SK-N-SH (cell line): ENCODE results near the gene TECPR2. TPM values are rescaled to one million over a fixed set of nuclear protein-coding genes. Genes with fewer than 3 reads are reported as not detected.
"Not testable (repeated sequence)": the region's sequence is repeated elsewhere in the genome, so short reads cannot be mapped to it uniquely, and the experiment has no call there.

ENCODE experiments used
- CTCF ChIA-PET: fragments of 300-600, 350-600 bp; formaldehyde crosslinking; extraction: SDS; loops from one replicate; lab custom pipeline; 2021; lab: Yijun Ruan, JAX
- POLR2A ChIA-PET: fragments of 350-600 bp; sonication (Branson Sonifier 250); formaldehyde crosslinking; extraction: SDS; loops from one replicate; lab custom pipeline; 2020; ENCODE audit warnings: antibody characterized with exemption, inconsistent platforms; lab: Yijun Ruan, JAX
- DNase-seq: peaks from one replicate; pipeline ENCODE4 v3.0.0; 2012
- H2AFZ ChIP-seq: fragments of 200-600 bp; sonication (generic); 2 replicates; pipeline ENCODE4 v1.8.1; 2016; ENCODE audit warnings: antibody characterized with exemption, mild to moderate bottlenecking, low read depth
- H3F3A ChIP-seq: fragments of 200-600 bp; sonication (generic); replicated peaks from 2 replicates; pipeline ENCODE3; 2016; ENCODE audit warnings: antibody characterized with exemption, mild to moderate bottlenecking; ENCODE audit not compliant: insufficient read depth
- H3K27ac ChIP-seq, 2 experiments: fragments of 200-500 bp in 1 of 2; fragments of 200-600 bp in 1 of 2; sonication (Bioruptor generic) in 1 of 2; sonication (generic), shearing (Covaris generic) in 1 of 2; 2 replicates each; pipeline versions ENCODE4 v1.5.1 to v1.6.1; 2014 to 2016; ENCODE audit warnings: low read depth in 2 of 2, inconsistent platforms in 1 of 2, low read length in 1 of 2, mild to moderate bottlenecking in 1 of 2, mixed read lengths in 1 of 2
- H3K27me3 ChIP-seq: fragments of 200-600 bp; sonication (generic), shearing (Covaris generic); 2 replicates; pipeline ENCODE4 v1.6.1; 2016; ENCODE audit warnings: mixed run types; ENCODE audit not compliant: insufficient read depth
- H3K36me3 ChIP-seq, 2 experiments: fragments of 200-500 bp in 1 of 2; fragments of 200-600 bp in 1 of 2; sonication (Bioruptor generic) in 1 of 2; sonication (generic) in 1 of 2; replicated peaks in 1 of 2; 2 replicates each; pipeline versions ENCODE3 to v1.5.1; 2014 to 2016; ENCODE audit warnings: low read length in 1 of 2, mild to moderate bottlenecking in 1 of 2; ENCODE audit not compliant: insufficient read depth in 2 of 2, control insufficient read depth in 1 of 2
- H3K4me1 ChIP-seq, 2 experiments: fragments of 200-500 bp in 1 of 2; fragments of 200-600 bp in 1 of 2; sonication (Bioruptor generic) in 1 of 2; sonication (generic), shearing (Covaris generic) in 1 of 2; 2 replicates each; pipeline versions ENCODE4 v1.5.1 to v1.6.1; 2014 to 2016; ENCODE audit warnings: low read depth in 1 of 2, low read length in 1 of 2, mixed run types in 1 of 2; ENCODE audit not compliant: insufficient read depth in 2 of 2, control insufficient read depth in 1 of 2
- H3K4me2 ChIP-seq: fragments of 200-600 bp; sonication (generic), shearing (Covaris generic); 2 replicates; pipeline ENCODE4 v1.6.1; 2017; ENCODE audit warnings: mixed run types
- H3K4me3 ChIP-seq, 2 experiments: fragments of 200-500 bp in 1 of 2; fragments of 200-600 bp in 1 of 2; sonication (Bioruptor generic) in 1 of 2; sonication (generic), shearing (Covaris generic) in 1 of 2; 2 replicates each; pipeline versions ENCODE4 v1.5.1 to v1.8.1; 2014 to 2016; ENCODE audit warnings: low read depth in 2 of 2, inconsistent platforms in 1 of 2, low read length in 1 of 2, mild to moderate bottlenecking in 1 of 2, mixed read lengths in 1 of 2, moderate library complexity in 1 of 2
- H3K79me2 ChIP-seq: fragments of 200-600 bp; sonication (generic); 2 replicates; pipeline ENCODE4 v1.8.1; 2017; ENCODE audit warnings: mild to moderate bottlenecking; ENCODE audit not compliant: insufficient read depth
- H3K9ac ChIP-seq: fragments of 200-600 bp; sonication (generic); 2 replicates; pipeline ENCODE4 v1.6.1; 2017; ENCODE audit warnings: mixed run types
- H3K9me2 ChIP-seq: fragments of 200-600 bp; sonication (generic); 2 replicates; pipeline ENCODE4 v1.6.1; 2017; ENCODE audit warnings: mixed run types
- H3K9me3 ChIP-seq: fragments of 200-600 bp; sonication (generic); 2 replicates; pipeline ENCODE4 v1.6.1; 2017; ENCODE audit warnings: mixed run types, mild to moderate bottlenecking, moderate library complexity
- H4K20me1 ChIP-seq: fragments of 200-600 bp; sonication (generic); 2 replicates; pipeline ENCODE4 v1.6.1; 2017; ENCODE audit warnings: mild to moderate bottlenecking, mixed run types; ENCODE audit not compliant: insufficient read depth
- EZH2phosphoT487 ChIP-seq: fragments of 200-600 bp; sonication (generic); IDR thresholded peaks from 2 replicates; pipeline ENCODE4 v1.6.1; 2017; ENCODE audit warnings: low read depth, mixed run types, mild to moderate bottlenecking, antibody characterized with exemption, moderate library complexity, borderline replicate concordance
- FOXM1 ChIP-seq: IDR thresholded peaks from 2 replicates; pipeline ENCODE4 v1.4.0; 2012; ENCODE audit warnings: low read depth, mild to moderate bottlenecking
- GATA2 ChIP-seq: sonication (generic); formaldehyde crosslinking; IDR thresholded peaks from 2 replicates; pipeline ENCODE4 v1.5.0; 2020; ENCODE audit warnings: mild to moderate bottlenecking, missing genetic modification reagents
- JUND ChIP-seq: IDR thresholded peaks from 2 replicates; pipeline ENCODE4 v1.4.0; 2012
- MEF2A ChIP-seq: IDR thresholded peaks from 2 replicates; pipeline ENCODE4 v1.4.0; 2012; ENCODE audit warnings: low read depth, borderline replicate concordance
- MXI1 ChIP-seq: IDR thresholded peaks from 2 replicates; pipeline ENCODE4 v1.6.1; 2012; ENCODE audit warnings: mild to moderate bottlenecking, low read depth, low read length, improper control_type of control experiment
- NFIC ChIP-seq: IDR thresholded peaks from 2 replicates; pipeline ENCODE4 v1.4.0; 2012; ENCODE audit warnings: borderline replicate concordance
- RAD21 ChIP-seq: IDR thresholded peaks from 2 replicates; pipeline ENCODE4 v1.6.1; 2012; ENCODE audit warnings: mild to moderate bottlenecking, low read length
- SIN3A ChIP-seq: IDR thresholded peaks from 2 replicates; pipeline ENCODE4 v1.6.1; 2012; ENCODE audit warnings: low read depth, mild to moderate bottlenecking, low read length, moderate library complexity, borderline replicate concordance
- TAF1 ChIP-seq: IDR thresholded peaks from 2 replicates; pipeline ENCODE4 v1.6.1; 2012; ENCODE audit warnings: low read depth, mild to moderate bottlenecking, low read length, moderate library complexity, borderline replicate concordance
- TCF12 ChIP-seq: IDR thresholded peaks from 2 replicates; pipeline ENCODE4 v1.4.0; 2012
- YY1 ChIP-seq: IDR thresholded peaks from 2 replicates; pipeline ENCODE4 v1.4.0; 2012; ENCODE audit warnings: low read depth, mild to moderate bottlenecking
- WGBS: methylation state at CpG from one replicate; pipeline ENCODE4 v1.1.6; 2017; ENCODE audit warnings: low lambda C conversion rate; 5-methylcytosine and 5-hydroxymethylcytosine counted together
- polyA plus RNA-seq, 3 experiments: library from polyadenylated mRNA; depleted of rRNA; stranded (reverse); fragments of >200 nt; gene quantifications; 2 replicates each; pipeline ENCODE4 v1.2.3, GENCODE V29; 2012
- TF ChIP-seq, protein P1 (sequence below): IDR thresholded peaks from 2 replicates; pipeline ENCODE4 v1.6.1; 2012; ENCODE audit warnings: mild to moderate bottlenecking, low read depth, low read length, moderate library complexity
- TF ChIP-seq, protein P2 (sequence below): fragments of 150-350 bp; IDR thresholded peaks from 2 replicates; pipeline ENCODE4 v1.6.1; 2017; ENCODE audit warnings: antibody characterized with exemption, low read length, low read depth, borderline replicate concordance
- TF ChIP-seq, protein P3 (sequence below): fragments of 150-350 bp; IDR thresholded peaks from 2 replicates; pipeline ENCODE4 v1.6.1; 2016; ENCODE audit warnings: mild to moderate bottlenecking, low read depth, low read length
- TF ChIP-seq, protein P4 (sequence below): IDR thresholded peaks from 2 replicates; pipeline ENCODE4; 2012
- TF ChIP-seq, protein P5 (sequence below): IDR thresholded peaks from 2 replicates; pipeline ENCODE4 v1.4.0; 2012; ENCODE audit warnings: low read depth, borderline replicate concordance

TECPR2 gene
- polyA plus RNA-seq, 1 of the 3 experiments (the other 2 are of a cell fraction): 6.9 TPM

DNA sequence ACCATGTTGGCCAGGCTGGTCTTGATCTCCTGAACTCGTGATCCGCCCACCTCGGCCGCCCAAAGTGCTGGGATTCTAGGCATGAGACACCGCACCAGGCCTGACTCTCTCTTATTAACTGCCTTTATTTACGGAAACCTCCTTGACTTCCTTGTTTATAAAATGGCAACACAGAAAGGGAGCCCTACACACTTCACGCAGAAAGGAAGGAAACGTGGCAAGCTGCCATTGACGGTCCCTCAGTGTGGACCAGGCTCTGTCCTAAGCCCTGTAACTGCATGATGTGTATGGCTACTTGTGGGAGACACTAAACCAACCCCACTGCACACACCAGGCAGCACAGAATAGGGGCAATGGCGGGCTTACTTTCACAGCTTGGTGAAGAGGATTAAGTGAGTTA is 11.7 kb upstream of the TECPR2 start (continued):
- TF ChIP-seq, protein P1, sequence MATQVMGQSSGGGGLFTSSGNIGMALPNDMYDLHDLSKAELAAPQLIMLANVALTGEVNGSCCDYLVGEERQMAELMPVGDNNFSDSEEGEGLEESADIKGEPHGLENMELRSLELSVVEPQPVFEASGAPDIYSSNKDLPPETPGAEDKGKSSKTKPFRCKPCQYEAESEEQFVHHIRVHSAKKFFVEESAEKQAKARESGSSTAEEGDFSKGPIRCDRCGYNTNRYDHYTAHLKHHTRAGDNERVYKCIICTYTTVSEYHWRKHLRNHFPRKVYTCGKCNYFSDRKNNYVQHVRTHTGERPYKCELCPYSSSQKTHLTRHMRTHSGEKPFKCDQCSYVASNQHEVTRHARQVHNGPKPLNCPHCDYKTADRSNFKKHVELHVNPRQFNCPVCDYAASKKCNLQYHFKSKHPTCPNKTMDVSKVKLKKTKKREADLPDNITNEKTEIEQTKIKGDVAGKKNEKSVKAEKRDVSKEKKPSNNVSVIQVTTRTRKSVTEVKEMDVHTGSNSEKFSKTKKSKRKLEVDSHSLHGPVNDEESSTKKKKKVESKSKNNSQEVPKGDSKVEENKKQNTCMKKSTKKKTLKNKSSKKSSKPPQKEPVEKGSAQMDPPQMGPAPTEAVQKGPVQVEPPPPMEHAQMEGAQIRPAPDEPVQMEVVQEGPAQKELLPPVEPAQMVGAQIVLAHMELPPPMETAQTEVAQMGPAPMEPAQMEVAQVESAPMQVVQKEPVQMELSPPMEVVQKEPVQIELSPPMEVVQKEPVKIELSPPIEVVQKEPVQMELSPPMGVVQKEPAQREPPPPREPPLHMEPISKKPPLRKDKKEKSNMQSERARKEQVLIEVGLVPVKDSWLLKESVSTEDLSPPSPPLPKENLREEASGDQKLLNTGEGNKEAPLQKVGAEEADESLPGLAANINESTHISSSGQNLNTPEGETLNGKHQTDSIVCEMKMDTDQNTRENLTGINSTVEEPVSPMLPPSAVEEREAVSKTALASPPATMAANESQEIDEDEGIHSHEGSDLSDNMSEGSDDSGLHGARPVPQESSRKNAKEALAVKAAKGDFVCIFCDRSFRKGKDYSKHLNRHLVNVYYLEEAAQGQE: no peak
- TF ChIP-seq TCF12 (no peak), YY1 (no peak), NFIC (no peak), SIN3A (no peak), JUND (no peak), TAF1 (no peak), MEF2A (no peak)

DNA sequence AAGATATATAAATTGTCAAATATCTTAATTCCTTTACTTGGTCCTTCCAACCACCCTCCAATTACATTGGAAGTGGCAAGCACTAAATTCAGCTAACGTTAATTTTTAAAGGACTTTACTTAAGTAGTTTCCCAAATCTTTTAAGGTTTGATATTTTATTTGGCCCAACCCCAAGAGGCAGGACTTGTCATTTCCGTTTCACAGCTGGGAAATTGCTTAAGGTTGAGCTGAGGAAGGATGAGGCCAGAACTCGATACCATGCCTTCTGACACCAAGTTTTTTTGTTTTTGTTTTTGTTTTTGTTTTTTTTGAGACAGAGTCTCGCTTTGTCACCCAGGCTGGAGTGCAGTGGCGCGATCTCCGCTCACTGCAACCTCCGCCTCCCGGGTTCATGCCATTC is 11.1 kb upstream of the TECPR2 start:
- H3K4me2 ChIP-seq, H3K9me2 ChIP-seq, H3K79me2 ChIP-seq, H2AFZ ChIP-seq, DNase-seq, H3K4me3 ChIP-seq, H4K20me1 ChIP-seq, H3K27ac ChIP-seq, H3K4me1 ChIP-seq, H3K9me3 ChIP-seq, H3K27me3 ChIP-seq, POLR2A ChIA-PET, H3K9ac ChIP-seq, H3F3A ChIP-seq: not testable (repeated sequence)
- 96% methylated on average over 9 of the region's 9 CpGs for WGBS
- CTCF ChIA-PET: interaction anchor here (1.3 kb wide), 1 partner anchor 19 kb away, joined by 3 read pairs; no protein-coding TSS in a partner anchor
- peaks cover 36 to 41% of the 10 kb centered on the region in 2 experiments for H3K36me3 ChIP-seq

DNA sequence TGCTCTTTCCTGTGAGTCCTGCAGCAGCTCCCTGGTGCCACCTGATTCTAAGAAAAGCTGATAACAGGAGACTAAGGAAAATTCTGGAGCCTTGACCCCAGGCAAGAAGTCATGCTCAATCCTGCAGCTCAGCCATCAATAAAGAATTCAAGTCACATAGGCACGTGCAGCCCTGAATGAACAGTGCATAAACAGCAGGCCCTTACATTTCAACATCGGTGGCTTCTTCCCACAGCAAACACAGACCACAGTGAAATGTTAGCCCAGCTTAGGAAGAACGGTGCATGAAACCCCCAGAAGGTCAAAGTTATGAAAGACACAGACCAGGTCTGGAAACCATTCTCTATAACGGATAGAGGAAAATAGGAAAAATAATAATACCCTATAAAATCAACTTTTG is 10.5 kb upstream of the TECPR2 start:
- POLR2A ChIA-PET: no interaction called here
- Histone ChIP-seq H3F3A (no peaks in the 10 kb centered on the region), H3K79me2 (no peaks in the 10 kb centered on the region), H3K27me3 (no peaks in the 10 kb centered on the region), H3K9me2 (no peaks in the 10 kb centered on the region), H3K27ac (no peak overlapping the region), H3K36me3 (peaks cover 38 to 39% of the 10 kb centered on the region in 2 experiments), H3K4me2 (no peak overlapping the region), H3K4me3 (no peak overlapping the region), H2AFZ (no peak overlapping the region), H3K9me3 (no peaks in the 10 kb centered on the region), H3K9ac (no peak overlapping the region), H4K20me1 (no peaks in the 10 kb centered on the region), H3K4me1 (no peaks in the 10 kb centered on the region)
- CTCF ChIA-PET: interaction anchor here (1.3 kb wide), 1 partner anchor 19 kb away, joined by 3 read pairs; no protein-coding TSS in a partner anchor
- DNase-seq: no peak
- WGBS: 97% methylated on average over 4 of the region's 4 CpGs
- TF ChIP-seq, protein P2, sequence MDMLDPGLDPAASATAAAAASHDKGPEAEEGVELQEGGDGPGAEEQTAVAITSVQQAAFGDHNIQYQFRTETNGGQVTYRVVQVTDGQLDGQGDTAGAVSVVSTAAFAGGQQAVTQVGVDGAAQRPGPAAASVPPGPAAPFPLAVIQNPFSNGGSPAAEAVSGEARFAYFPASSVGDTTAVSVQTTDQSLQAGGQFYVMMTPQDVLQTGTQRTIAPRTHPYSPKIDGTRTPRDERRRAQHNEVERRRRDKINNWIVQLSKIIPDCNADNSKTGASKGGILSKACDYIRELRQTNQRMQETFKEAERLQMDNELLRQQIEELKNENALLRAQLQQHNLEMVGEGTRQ: no peak
- no peak for TF ChIP-seq EZH2phosphoT487
- no peak for TF ChIP-seq NFIC
- TF ChIP-seq, protein P3, sequence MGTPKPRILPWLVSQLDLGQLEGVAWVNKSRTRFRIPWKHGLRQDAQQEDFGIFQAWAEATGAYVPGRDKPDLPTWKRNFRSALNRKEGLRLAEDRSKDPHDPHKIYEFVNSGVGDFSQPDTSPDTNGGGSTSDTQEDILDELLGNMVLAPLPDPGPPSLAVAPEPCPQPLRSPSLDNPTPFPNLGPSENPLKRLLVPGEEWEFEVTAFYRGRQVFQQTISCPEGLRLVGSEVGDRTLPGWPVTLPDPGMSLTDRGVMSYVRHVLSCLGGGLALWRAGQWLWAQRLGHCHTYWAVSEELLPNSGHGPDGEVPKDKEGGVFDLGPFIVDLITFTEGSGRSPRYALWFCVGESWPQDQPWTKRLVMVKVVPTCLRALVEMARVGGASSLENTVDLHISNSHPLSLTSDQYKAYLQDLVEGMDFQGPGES: no peak
- no peak for TF ChIP-seq YY1
- TF ChIP-seq FOXM1: no peak
- TF ChIP-seq MEF2A: no peak
- no peak for TF ChIP-seq JUND
- no peak for TF ChIP-seq TAF1
- TF ChIP-seq GATA2: no peak
- TF ChIP-seq SIN3A: no peak
- TF ChIP-seq, protein P4, sequence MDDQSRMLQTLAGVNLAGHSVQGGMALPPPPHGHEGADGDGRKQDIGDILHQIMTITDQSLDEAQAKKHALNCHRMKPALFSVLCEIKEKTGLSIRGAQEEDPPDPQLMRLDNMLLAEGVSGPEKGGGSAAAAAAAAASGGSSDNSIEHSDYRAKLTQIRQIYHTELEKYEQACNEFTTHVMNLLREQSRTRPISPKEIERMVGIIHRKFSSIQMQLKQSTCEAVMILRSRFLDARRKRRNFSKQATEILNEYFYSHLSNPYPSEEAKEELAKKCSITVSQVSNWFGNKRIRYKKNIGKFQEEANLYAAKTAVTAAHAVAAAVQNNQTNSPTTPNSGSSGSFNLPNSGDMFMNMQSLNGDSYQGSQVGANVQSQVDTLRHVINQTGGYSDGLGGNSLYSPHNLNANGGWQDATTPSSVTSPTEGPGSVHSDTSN: no peak
- TF ChIP-seq, protein P5, sequence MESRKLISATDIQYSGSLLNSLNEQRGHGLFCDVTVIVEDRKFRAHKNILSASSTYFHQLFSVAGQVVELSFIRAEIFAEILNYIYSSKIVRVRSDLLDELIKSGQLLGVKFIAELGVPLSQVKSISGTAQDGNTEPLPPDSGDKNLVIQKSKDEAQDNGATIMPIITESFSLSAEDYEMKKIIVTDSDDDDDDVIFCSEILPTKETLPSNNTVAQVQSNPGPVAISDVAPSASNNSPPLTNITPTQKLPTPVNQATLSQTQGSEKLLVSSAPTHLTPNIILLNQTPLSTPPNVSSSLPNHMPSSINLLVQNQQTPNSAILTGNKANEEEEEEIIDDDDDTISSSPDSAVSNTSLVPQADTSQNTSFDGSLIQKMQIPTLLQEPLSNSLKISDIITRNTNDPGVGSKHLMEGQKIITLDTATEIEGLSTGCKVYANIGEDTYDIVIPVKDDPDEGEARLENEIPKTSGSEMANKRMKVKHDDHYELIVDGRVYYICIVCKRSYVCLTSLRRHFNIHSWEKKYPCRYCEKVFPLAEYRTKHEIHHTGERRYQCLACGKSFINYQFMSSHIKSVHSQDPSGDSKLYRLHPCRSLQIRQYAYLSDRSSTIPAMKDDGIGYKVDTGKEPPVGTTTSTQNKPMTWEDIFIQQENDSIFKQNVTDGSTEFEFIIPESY: no peak
- no peak for TF ChIP-seq MXI1
- no peak for TF ChIP-seq RAD21
